ENCODE data around the gene CNTNAP5.

DNA sequence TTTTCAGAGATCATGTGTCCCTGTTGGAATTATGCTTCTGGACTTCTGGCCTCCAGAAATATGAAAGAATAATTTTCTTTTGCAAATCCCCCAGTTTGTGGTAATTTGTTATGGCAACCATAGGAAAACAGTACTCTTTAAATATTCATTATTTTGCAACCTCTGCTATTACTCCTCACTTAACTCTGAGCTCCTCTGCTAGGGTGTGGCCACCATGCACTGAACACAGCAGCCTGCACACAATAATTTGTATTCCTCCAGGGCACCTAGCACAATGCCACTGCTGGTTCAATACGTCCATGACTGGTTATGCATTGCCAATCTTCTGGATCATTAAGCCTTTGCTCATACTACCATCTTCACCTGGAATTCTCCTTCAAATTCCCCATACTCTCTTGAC lies 232.0 kb downstream of the CNTNAP5 start:
- TF ChIP-seq CTCF (IDR thresholded peaks at IDR 0.05; ENCODE audit: low read length) (no peak), EZH2 (optimal IDR thresholded peaks at IDR 0.05; ENCODE audit: low read depth, low read length) (no peak)

All from MM.1S (cell line).